GM18507 (cell line): ENCODE results near the gene ADORA3.

Experiments used
- DNase-seq: peaks from one replicate; pipeline ENCODE4 v3.0.0; 2011; ENCODE audit warnings: low read depth; ENCODE audit not compliant: insufficient read length; ENCODE audit errors: extremely low spot score
- FAIRE-seq: peaks from 2 replicates; lab custom pipeline; 2011; peaks lifted over from hg19 to GRCh38; lab: Jason Lieb, UNC

The ADORA3 gene

GRCh38 chr1:111481387-111482221 lies 21.8 kb downstream of the ADORA3 start:
- DNase-seq (no peak), FAIRE-seq (peak; percentile 50)

GRCh38 chr1:111480674-111481073 lies 22.8 kb downstream of the ADORA3 start:
- DNase-seq (no peak), FAIRE-seq (no peak)

- FAIRE-seq: peak; percentile 82
- no peak for DNase-seq
These were observed 26.6 kb downstream of the ADORA3 start for GRCh38 chr1:111476761-111477309.

GRCh38 chr1:111476214-111476613 lies 27.2 kb downstream of the ADORA3 start:
- DNase-seq (no peak), FAIRE-seq (no peak)

GRCh38 chr1:111475701-111476100 lies 27.7 kb downstream of the ADORA3 start:
- DNase-seq: no peak
- FAIRE-seq: no peak

GRCh38 chr1:111474521-111474920 lies 28.9 kb downstream of the ADORA3 start:
- DNase-seq: no peak
- FAIRE-seq: no peak

GRCh38 chr1:111474106-111474505 lies 29.3 kb downstream of the ADORA3 start:
- DNase-seq: no peak
- no peak for FAIRE-seq

GRCh38 chr1:111471538-111471937 lies 31.9 kb downstream of the ADORA3 start:
- FAIRE-seq (peak; percentile 35), DNase-seq (no peak)

GRCh38 chr1:111471012-111471411 lies 32.4 kb downstream of the ADORA3 start:
- FAIRE-seq: peak; percentile 87
- DNase-seq: no peak

GRCh38 chr1:111470596-111470995 lies 32.8 kb downstream of the ADORA3 start:
- FAIRE-seq (no peak), DNase-seq (no peak)

- DNase-seq: no peak
- FAIRE-seq: no peak
These were observed 33.9 kb downstream of the ADORA3 start for GRCh38 chr1:111469539-111469938.

GRCh38 chr1:111468717-111469100 lies 34.7 kb downstream of the ADORA3 start:
- FAIRE-seq (no peak), DNase-seq (no peak)

- DNase-seq (no peak), FAIRE-seq (no peak)
These were observed 35.3 kb downstream of the ADORA3 start for GRCh38 chr1:111467865-111468716.

GRCh38 chr1:111466480-111466879 lies 37.0 kb downstream of the ADORA3 start:
- FAIRE-seq (no peak), DNase-seq (no peak)

- FAIRE-seq (no peak), DNase-seq (no peak)
These were observed 37.7 kb downstream of the ADORA3 start for GRCh38 chr1:111465754-111466153.

GRCh38 chr1:111463029-111463683 lies 40.3 kb downstream of the ADORA3 start:
- no peak for FAIRE-seq
- no peak for DNase-seq

- no peak for FAIRE-seq
- no peak for DNase-seq
These were observed 40.9 kb downstream of the ADORA3 start for GRCh38 chr1:111462370-111463028.

- DNase-seq: no peak
- FAIRE-seq: no peak
These were observed 41.7 kb downstream of the ADORA3 start for GRCh38 chr1:111461765-111462164.

GRCh38 chr1:111455642-111456031 lies 47.8 kb downstream of the ADORA3 start:
- no peak for DNase-seq
- FAIRE-seq: no peak
